GM21367 (cell line): ENCODE data around the gene NMD3.

ENCODE experiments used
- ATAC-seq: cut with Tn5 transposase; IDR thresholded peaks from one replicate; pipeline ENCODE4 v1.9.1; 2021; ENCODE audit not compliant: unreplicated experiment

The NMD3 gene

GRCh38 chr3:161230621-161231171 is 9.6 kb downstream of the NMD3 start:
- no peak for ATAC-seq

GRCh38 chr3:161231861-161232260 is 10.8 kb downstream of the NMD3 start:
- no peak for ATAC-seq

DNA sequence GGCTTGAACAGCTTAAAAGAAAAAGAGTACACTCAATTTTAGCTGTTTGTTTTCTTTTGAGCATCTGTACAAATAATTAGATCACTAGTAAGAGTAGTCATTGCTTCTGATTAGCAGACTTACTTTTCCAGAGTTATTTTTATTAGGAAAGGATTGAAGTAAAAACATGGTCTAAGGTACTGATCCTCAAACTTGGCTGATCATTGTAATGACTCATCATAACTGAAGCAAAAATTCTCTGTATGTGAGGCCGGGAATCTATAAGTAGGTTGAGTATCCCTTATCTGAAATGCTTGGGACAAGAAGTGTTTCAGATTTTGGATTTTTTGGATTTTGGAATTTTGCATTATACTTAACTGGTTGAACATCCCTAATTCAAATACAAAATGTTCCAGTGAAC is 12.4 kb downstream of the NMD3 start:
- ATAC-seq = no peak

DNA sequence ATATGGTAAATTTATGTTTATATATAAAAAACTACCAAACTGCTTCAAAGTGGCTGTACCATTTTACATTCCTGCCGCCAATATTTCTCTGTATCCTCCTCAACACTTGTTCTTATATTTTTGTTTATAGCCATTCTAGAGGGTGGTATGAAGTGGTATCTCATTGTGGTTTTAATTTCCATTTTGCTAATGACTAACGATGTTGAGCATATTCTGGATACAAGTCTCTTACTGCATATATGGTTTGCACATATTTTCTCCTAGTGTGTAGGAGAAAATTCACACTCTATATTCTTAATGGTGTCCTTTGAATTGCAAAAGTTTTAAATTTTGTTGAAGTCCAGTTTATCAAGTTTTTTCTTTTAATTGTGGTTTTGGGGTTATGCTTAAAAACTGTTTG is 15.1 kb downstream of the NMD3 start:
- no peak for ATAC-seq

GRCh38 chr3:161239700-161240099 is 18.6 kb downstream of the NMD3 start:
- ATAC-seq = no peak

DNA sequence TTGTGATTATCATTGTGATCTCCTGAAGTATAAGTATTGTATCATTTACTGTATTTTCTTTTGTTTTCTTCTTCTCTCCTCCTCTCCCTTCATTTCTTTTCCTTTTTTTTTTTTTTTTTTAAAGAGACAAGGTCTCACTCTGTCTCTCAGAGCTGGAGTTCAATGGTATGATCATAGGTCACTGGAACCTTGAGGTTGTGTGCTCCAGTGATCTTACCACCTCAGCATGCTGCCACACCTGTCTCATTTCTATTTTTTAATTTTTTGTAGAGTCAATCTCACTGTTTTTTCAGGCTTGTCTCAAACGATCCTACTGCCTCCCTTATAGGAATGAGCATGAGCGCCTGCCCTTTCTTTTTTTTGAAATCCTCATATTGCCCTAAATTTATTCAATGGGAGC is 23.4 kb downstream of the NMD3 start:
- no peak for ATAC-seq

DNA sequence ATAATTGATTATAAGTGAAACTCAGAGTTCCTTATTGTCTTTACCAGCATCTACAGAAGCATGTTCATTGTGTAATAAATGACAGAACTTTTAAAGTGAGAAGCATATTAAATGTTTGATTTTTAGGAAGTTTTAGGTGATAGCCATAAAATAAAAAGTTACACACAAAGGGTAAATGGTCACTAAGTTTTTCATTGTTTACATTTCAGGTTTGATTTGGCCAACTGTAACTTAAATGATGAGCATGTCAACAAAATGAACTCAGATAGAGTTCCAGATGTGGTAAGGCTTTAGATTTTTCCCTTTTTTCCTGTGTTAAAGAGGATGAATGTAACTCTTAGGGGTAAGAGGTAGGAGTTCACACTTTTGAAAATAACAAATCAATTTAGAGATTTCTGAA is 25.9 kb downstream of the NMD3 start:
- ATAC-seq = no peak

GRCh38 chr3:161250116-161250515 is 29.0 kb downstream of the NMD3 start:
- ATAC-seq = no peak

- no peak for ATAC-seq
Observed at GRCh38 chr3:161251716-161252115, 30.6 kb downstream of the NMD3 start.

- ATAC-seq = no peak
Observed at GRCh38 chr3:161252143-161252542, 31.0 kb downstream of the NMD3 start.

DNA sequence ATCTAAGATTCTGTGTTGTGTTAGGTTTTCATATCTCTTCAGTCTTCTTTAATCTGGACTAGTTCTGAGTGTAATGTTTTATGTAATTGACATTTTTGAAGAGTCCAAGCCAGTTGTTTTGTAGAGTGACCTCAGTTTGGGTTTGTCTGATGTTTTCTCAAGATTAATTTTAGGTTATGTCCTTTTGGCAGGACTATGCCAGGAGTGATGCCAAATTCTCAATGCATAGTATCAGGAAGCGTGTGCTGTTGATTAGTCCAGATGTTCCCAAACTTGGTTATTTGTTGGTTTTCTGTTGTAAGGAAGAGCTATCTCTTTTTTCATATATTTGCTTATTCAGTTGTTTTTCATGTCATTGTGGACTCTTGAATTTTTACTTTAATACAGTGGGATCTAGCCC is 32.6 kb downstream of the NMD3 start:
- ATAC-seq = no peak

- no peak for ATAC-seq
Observed at GRCh38 chr3:161254861-161255260, 33.8 kb downstream of the NMD3 start.

DNA sequence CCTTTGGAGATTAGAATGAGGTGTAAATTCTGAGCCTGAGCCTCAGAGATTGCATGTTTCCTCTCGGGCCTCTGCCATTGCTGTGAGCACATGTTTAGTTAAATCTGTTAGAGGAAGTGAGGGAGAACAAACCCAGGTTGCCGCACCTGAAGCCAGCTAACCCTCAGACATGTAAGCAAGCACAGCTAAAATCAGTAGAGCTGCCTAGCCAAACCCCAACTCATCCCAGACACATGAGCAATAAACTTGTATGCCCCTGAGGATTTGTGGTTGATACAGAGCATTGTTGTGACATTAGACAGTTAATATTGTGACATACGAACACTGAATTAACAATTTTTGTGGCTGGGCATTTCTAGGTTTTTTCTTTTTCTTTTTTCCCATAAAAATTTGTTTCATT is 41.9 kb downstream of the NMD3 start:
- no peak for ATAC-seq

DNA sequence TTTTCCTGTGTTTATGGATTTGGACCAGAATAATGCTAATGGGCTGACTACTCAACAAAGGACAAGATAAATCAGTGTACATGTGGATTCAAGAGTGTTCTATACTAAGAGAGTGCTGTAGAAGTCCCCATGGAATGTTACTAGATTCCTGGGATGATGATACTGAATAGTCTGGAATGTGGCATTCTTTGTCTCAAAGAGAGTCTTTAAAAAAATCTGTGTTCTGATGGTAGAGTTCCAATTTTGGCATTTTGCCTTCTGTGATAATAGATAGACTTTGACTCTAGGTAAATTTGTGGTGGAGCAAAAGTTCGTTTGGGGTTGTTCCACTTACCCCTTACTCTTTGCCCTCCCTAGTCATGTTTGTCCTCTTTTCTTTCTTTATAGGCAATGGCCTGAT is 43.7 kb downstream of the NMD3 start:
- ATAC-seq = no peak

- ATAC-seq = no peak
Observed at GRCh38 chr3:161265916-161266571, 44.9 kb downstream of the NMD3 start.

DNA sequence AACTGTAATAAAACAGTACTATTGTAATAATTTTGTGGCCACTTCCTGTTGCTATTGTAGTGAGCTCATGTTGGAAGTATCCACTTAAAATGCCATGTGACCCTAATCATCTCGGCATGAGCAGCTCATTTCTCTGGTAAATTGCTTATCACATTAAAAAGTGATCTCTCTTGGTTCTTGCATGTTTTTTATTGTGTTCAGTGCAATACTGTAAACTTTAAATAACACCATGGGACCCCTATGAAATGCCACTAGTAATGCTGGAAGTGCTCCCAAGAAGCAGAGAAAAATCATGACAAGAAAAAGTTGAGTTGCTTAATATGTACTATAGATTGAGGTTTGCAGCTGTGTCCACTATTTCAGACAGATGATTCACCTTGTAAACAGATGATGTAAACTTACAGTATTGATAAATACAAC is 45.6 kb downstream of the NMD3 start:
- no peak for ATAC-seq

GRCh38 chr3:161267646-161268045 is 46.5 kb downstream of the NMD3 start:
- ATAC-seq = no peak

- ATAC-seq = no peak
Observed at GRCh38 chr3:161268601-161269000, 47.5 kb downstream of the NMD3 start.

DNA sequence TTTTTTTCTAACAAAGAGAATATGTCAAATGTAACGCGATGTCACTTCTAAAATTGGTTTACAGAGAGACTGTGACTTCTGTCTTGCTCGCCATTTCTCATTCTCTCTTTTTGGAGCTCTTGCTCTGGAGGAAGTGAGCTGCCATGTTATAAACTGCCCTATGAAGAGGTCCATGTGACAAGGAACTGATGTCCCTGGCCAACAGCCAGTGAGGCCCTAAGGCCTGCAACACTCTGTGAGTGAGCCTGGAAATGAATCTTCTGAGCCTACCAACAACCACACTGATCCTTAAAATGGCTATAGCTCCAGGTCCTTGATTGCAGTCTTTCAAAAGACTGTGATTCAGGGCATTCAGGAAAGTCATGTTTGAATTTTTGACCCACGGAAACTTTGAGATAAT is 49.9 kb downstream of the NMD3 start:
- ATAC-seq = no peak

- ATAC-seq = no peak
Observed at GRCh38 chr3:161271646-161272045, 50.5 kb downstream of the NMD3 start.

DNA sequence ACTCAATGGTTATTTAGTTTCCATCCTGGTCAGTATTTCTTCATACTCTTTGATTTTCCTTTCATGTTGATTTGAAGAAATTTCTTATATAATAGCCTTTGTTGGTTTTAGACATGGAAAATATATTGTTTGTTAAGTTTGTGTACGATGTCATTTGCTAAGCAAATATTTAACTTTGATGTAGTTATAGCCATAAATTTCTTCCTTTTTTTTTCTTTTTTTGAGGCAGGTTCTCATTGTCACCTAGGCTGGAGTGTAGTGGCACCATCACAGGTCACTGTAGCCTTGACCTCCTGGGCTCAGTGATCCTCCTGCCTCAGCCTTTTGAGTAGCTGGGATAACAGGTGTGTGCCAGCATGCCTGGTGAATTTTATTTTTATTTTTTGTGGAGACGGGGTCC is 51.4 kb downstream of the NMD3 start:
- no peak for ATAC-seq

GRCh38 chr3:161273589-161274218 is 52.6 kb downstream of the NMD3 start:
- ATAC-seq = no peak
